ENCODE results near the gene IL17RA.

Gene IL17RA

DNA sequence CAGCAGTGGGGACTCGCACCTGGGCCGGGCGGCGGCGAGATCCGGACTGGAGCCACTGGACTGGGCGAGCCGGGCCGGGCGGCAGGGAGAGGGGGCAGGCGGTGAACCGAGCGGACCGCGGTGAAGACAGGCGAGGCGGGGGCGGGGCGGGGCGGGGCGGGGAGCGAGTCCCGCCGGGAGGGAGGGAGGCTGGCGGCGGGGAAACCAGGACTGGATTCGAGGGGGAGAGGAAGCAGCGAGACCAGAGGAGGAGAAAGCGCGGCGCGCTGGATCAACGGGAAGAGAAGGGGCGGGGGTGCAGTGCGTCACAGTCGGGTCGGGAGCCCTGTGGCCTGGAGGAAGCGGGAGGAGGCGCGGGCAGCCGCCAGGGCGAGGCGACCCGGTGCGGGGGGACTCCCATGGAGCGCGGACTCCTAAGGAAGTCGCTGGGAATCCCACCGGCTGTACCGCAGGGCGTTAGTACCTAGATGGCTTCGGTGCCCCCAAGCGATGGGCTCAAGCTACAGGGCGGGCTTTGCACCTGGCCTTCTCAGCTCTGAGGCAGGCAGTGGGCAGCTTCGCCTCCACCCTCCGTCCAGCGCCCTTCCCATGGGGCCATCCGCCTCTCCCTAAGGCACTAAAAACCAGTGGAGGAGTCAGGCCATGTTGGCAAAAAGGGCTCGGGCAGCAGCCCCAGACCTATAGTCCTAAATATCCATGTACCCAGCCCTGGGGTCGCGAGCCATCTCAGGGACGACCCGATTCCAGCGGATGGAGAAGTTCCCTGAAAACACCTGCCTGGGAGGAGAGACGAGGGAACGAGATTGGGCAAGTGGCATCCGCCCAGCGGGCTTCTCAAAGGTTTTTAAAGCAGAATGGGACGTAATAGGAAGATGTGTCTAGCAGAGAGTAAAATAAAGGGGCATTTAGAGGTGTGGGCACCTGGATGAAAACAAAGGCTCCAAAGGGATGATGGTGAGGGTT is 36.7 kb downstream of the IL17RA start, which contains the start of gene TMEM121B:
Gene TMEM121B, minus strand, starts transcription at position 128 of the 963 bp plus-strand sequence. CDS start 233 bp downstream, outside the sequence.
- Histone ChIP-seq H3K56ac (ENCODE audit: low read length) (peak within 1 kb of the TSS; percentile 85), H4K5ac (ENCODE audit: low read length) (no peak within 1 kb of the TSS), H3K4me2 (ENCODE audit: low read length) (peak within 1 kb of the TSS; percentile 61), H2BK120ac (ENCODE audit: low read depth, low read length) (no peak within 1 kb of the TSS), H3K4me3 (ENCODE audit: low read length) (peak within 1 kb of the TSS; percentile 5), H2BK5ac (ENCODE audit: low read length) (no peak within 1 kb of the TSS), H3K27me3 (ENCODE audit: insufficient read depth, low read length, poor library complexity) (no peaks in the 10 kb centered on the region), H3K36me3 (ENCODE audit: control insufficient read depth, insufficient read depth, low read length) (no peaks in the 10 kb centered on the region), H3K4ac (ENCODE audit: low read depth, low read length) (no peak within 1 kb of the TSS), H2BK15ac (replicated peaks; ENCODE audit: low read depth) (no peak within 1 kb of the TSS), H3K79me1 (ENCODE audit: low read length) (no peaks in the 10 kb centered on the region), H3K9ac (ENCODE audit: low read length) (peak within 1 kb of the TSS; percentile 59), H3K23ac (ENCODE audit: low read length) (no peak within 1 kb of the TSS), H3K27ac (ENCODE audit: low read depth, low read length) (no peak within 1 kb of the TSS), H3K18ac (ENCODE audit: low read length) (no peak within 1 kb of the TSS), H4K8ac (ENCODE audit: low read depth, low read length) (no peak within 1 kb of the TSS), H3K4me1 (ENCODE audit: control insufficient read depth, low read depth, low read length) (peaks cover 14% of the 10 kb centered on the region), H3K79me2 (ENCODE audit: control insufficient read depth, insufficient read depth, low read length) (no peaks in the 10 kb centered on the region), H2AK5ac (ENCODE audit: low read length) (no peak within 1 kb of the TSS)
- peak; percentile 95 for DNase-seq
- WGBS (ENCODE audit: extremely low coverage, insufficient coverage, low lambda C conversion rate), result no CpG with 5 or more reads among the region's 69 CpGs

DNA sequence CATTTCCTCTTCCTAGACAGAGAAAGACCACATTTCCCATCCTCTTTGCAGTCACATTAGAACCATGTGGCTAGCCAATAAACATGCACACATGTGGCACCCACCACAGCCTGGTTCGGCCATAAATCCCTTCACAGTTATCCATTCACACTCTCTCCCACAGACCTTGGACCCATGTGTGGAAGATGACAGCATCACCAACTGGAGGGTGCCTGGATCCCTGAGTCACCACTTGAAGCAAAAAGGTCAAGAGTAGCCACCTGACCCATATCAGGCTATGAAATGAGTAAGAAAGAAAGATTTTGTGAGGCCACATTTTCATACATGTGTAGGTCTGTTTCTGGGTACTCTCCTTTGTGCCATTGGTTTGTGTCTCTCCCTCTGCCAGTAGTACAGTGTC is 45.4 kb downstream of the IL17RA start:
- H2AK5ac ChIP-seq (ENCODE audit: low read length), result no peak overlapping the region
- H2BK120ac ChIP-seq (ENCODE audit: low read depth, low read length), result no peak overlapping the region
- H4K8ac ChIP-seq (ENCODE audit: low read depth, low read length), result no peak overlapping the region
- no peak overlapping the region for H4K5ac ChIP-seq (ENCODE audit: low read length)
- no peaks in the 10 kb centered on the region for H3K4me1 ChIP-seq (ENCODE audit: control insufficient read depth, low read depth, low read length)
- WGBS (ENCODE audit: extremely low coverage, insufficient coverage, low lambda C conversion rate), result no CpG with 5 or more reads among the region's 1 CpG
- DNase-seq, result no peak
- H3K27me3 ChIP-seq (ENCODE audit: insufficient read depth, low read length, poor library complexity), result no peaks in the 10 kb centered on the region
- no peak overlapping the region for H2BK15ac ChIP-seq (replicated peaks; ENCODE audit: low read depth)
- H3K9ac ChIP-seq (ENCODE audit: low read length), result no peak overlapping the region
- no peak overlapping the region for H3K4ac ChIP-seq (ENCODE audit: low read depth, low read length)
- no peak overlapping the region for H3K56ac ChIP-seq (ENCODE audit: low read length)
- H3K27ac ChIP-seq (ENCODE audit: low read depth, low read length), result no peak overlapping the region
- no peak overlapping the region for H3K4me2 ChIP-seq (ENCODE audit: low read length)
- H3K18ac ChIP-seq (ENCODE audit: low read length), result no peak overlapping the region
- H3K4me3 ChIP-seq (ENCODE audit: low read length), result no peak overlapping the region
- H3K79me1 ChIP-seq (ENCODE audit: low read length), result no peaks in the 10 kb centered on the region
- no peaks in the 10 kb centered on the region for H3K36me3 ChIP-seq (ENCODE audit: control insufficient read depth, insufficient read depth, low read length)
- no peaks in the 10 kb centered on the region for H3K79me2 ChIP-seq (ENCODE audit: control insufficient read depth, insufficient read depth, low read length)
- no peak overlapping the region for H3K23ac ChIP-seq (ENCODE audit: low read length)
- no peak overlapping the region for H2BK5ac ChIP-seq (ENCODE audit: low read length)

DNA sequence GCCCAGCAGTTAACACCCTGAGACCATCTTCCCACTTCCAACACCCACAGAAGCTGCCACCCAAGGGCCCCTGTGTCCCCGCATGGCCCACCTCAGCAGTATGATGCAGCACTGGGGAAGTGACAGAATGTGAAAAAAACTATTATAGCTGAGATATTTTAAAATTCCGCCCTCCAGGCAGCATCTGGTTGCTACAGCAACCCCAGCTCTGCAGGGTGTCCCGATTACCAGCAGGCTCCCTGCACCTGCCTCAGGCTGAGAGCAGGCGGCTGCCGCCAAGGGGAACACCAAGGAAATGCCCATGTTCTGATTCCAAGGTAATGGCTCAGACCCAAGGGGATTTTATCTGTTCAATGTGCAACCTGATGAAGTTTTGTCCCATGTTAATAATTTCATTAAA is 46.9 kb downstream of the IL17RA start:
- Histone ChIP-seq H3K79me1 (ENCODE audit: low read length) (no peaks in the 10 kb centered on the region), H3K4me1 (ENCODE audit: control insufficient read depth, low read depth, low read length) (no peaks in the 10 kb centered on the region), H3K4me3 (ENCODE audit: low read length) (no peak overlapping the region), H2BK120ac (ENCODE audit: low read depth, low read length) (no peak overlapping the region), H2BK15ac (replicated peaks; ENCODE audit: low read depth) (no peak overlapping the region), H3K4me2 (ENCODE audit: low read length) (no peak overlapping the region), H3K56ac (ENCODE audit: low read length) (no peak overlapping the region), H3K18ac (ENCODE audit: low read length) (no peak overlapping the region), H3K36me3 (ENCODE audit: control insufficient read depth, insufficient read depth, low read length) (no peaks in the 10 kb centered on the region), H3K4ac (ENCODE audit: low read depth, low read length) (no peak overlapping the region), H3K79me2 (ENCODE audit: control insufficient read depth, insufficient read depth, low read length) (no peaks in the 10 kb centered on the region), H4K5ac (ENCODE audit: low read length) (no peak overlapping the region), H2BK5ac (ENCODE audit: low read length) (no peak overlapping the region), H3K27ac (ENCODE audit: low read depth, low read length) (no peak overlapping the region), H3K23ac (ENCODE audit: low read length) (no peak overlapping the region), H3K9ac (ENCODE audit: low read length) (no peak overlapping the region), H3K27me3 (ENCODE audit: insufficient read depth, low read length, poor library complexity) (no peaks in the 10 kb centered on the region), H4K8ac (ENCODE audit: low read depth, low read length) (no peak overlapping the region), H2AK5ac (ENCODE audit: low read length) (no peak overlapping the region)
- DNase-seq, result peak; percentile 49
- no CpG with 5 or more reads among the region's 5 CpGs for WGBS (ENCODE audit: extremely low coverage, insufficient coverage, low lambda C conversion rate)

DNA sequence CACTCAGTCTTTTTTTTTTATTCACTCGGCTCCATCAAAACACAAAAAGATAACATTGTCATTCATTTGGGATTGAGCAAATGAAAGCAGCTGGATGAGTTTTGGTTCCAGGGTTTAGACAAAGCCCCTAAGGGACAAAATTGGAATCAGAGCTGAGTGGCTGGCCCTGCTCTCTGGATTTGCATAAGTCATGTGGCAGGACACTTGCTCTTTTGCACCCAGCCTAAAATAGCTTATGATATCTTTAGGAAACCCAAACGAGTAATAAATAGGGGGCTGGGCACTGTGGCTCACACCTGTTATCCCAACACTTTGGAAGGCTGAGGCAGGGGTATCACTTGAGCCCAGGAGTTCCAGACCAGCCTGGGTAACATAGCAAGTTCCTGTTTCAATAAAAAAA is 47.3 kb downstream of the IL17RA start:
- H3K27me3 ChIP-seq (ENCODE audit: insufficient read depth, low read length, poor library complexity), result no peaks in the 10 kb centered on the region
- no peak overlapping the region for H3K18ac ChIP-seq (ENCODE audit: low read length)
- no peak overlapping the region for H3K9ac ChIP-seq (ENCODE audit: low read length)
- H3K23ac ChIP-seq (ENCODE audit: low read length), result no peak overlapping the region
- H3K4ac ChIP-seq (ENCODE audit: low read depth, low read length), result no peak overlapping the region
- no peak overlapping the region for H3K4me2 ChIP-seq (ENCODE audit: low read length)
- no peak overlapping the region for H3K4me3 ChIP-seq (ENCODE audit: low read length)
- H3K27ac ChIP-seq (ENCODE audit: low read depth, low read length), result no peak overlapping the region
- H3K79me2 ChIP-seq (ENCODE audit: control insufficient read depth, insufficient read depth, low read length), result no peaks in the 10 kb centered on the region
- no peak overlapping the region for H2BK120ac ChIP-seq (ENCODE audit: low read depth, low read length)
- H3K36me3 ChIP-seq (ENCODE audit: control insufficient read depth, insufficient read depth, low read length), result no peaks in the 10 kb centered on the region
- no peaks in the 10 kb centered on the region for H3K79me1 ChIP-seq (ENCODE audit: low read length)
- H4K8ac ChIP-seq (ENCODE audit: low read depth, low read length), result no peak overlapping the region
- no peak overlapping the region for H2BK15ac ChIP-seq (replicated peaks; ENCODE audit: low read depth)
- no peak overlapping the region for H2AK5ac ChIP-seq (ENCODE audit: low read length)
- H3K4me1 ChIP-seq (ENCODE audit: control insufficient read depth, low read depth, low read length), result no peaks in the 10 kb centered on the region
- H4K5ac ChIP-seq (ENCODE audit: low read length), result no peak overlapping the region
- H2BK5ac ChIP-seq (ENCODE audit: low read length), result no peak overlapping the region
- no CpG with 5 or more reads among the region's 2 CpGs for WGBS (ENCODE audit: extremely low coverage, insufficient coverage, low lambda C conversion rate)
- H3K56ac ChIP-seq (ENCODE audit: low read length), result no peak overlapping the region
- DNase-seq, result no peak

DNA sequence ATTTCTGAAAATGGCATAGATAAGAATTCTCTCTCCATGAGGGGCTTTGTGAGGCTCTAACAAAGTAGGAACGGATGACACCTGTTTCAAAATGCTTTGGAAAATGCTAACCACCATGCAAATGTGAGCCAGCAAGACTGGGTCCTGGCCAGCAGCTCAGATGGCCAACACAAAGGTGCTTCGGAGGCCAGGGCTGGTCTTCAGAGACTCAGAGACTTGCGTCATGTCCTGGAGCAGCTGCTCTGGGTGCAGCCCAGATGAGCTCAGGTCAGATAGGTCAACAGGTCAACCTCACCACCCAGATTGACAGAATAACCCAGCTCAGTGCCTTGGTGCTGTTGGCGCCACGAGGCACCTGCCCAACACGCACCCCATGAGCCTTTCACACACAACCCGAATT is 48.3 kb downstream of the IL17RA start:
- Histone ChIP-seq H3K9ac (ENCODE audit: low read length) (no peak overlapping the region), H4K5ac (ENCODE audit: low read length) (no peak overlapping the region), H2BK5ac (ENCODE audit: low read length) (no peak overlapping the region), H3K23ac (ENCODE audit: low read length) (no peak overlapping the region), H3K27ac (ENCODE audit: low read depth, low read length) (no peak overlapping the region), H3K4me2 (ENCODE audit: low read length) (no peak overlapping the region), H3K36me3 (ENCODE audit: control insufficient read depth, insufficient read depth, low read length) (no peaks in the 10 kb centered on the region), H2BK120ac (ENCODE audit: low read depth, low read length) (no peak overlapping the region), H3K27me3 (ENCODE audit: insufficient read depth, low read length, poor library complexity) (no peaks in the 10 kb centered on the region), H3K18ac (ENCODE audit: low read length) (no peak overlapping the region), H2AK5ac (ENCODE audit: low read length) (no peak overlapping the region), H3K4ac (ENCODE audit: low read depth, low read length) (no peak overlapping the region), H3K79me2 (ENCODE audit: control insufficient read depth, insufficient read depth, low read length) (no peaks in the 10 kb centered on the region), H2BK15ac (replicated peaks; ENCODE audit: low read depth) (no peak overlapping the region), H3K79me1 (ENCODE audit: low read length) (no peaks in the 10 kb centered on the region), H3K56ac (ENCODE audit: low read length) (no peak overlapping the region), H3K4me1 (ENCODE audit: control insufficient read depth, low read depth, low read length) (no peaks in the 10 kb centered on the region), H4K8ac (ENCODE audit: low read depth, low read length) (no peak overlapping the region), H3K4me3 (ENCODE audit: low read length) (no peak overlapping the region)
- WGBS (ENCODE audit: extremely low coverage, insufficient coverage, low lambda C conversion rate), result no CpG with 5 or more reads among the region's 7 CpGs
- no peak for DNase-seq

Data from mesendoderm (in vitro differentiated cells).